Measurements from ENCODE around the gene SYT12. TPM values are rescaled to one million over a fixed set of nuclear protein-coding genes. Genes with fewer than 3 reads are reported as not detected.

The SYT12 gene
- total and polyA plus RNA-seq, 7 donors = under 0.01 to 1.1 (median 0.92) TPM; not detected in 4

DNA sequence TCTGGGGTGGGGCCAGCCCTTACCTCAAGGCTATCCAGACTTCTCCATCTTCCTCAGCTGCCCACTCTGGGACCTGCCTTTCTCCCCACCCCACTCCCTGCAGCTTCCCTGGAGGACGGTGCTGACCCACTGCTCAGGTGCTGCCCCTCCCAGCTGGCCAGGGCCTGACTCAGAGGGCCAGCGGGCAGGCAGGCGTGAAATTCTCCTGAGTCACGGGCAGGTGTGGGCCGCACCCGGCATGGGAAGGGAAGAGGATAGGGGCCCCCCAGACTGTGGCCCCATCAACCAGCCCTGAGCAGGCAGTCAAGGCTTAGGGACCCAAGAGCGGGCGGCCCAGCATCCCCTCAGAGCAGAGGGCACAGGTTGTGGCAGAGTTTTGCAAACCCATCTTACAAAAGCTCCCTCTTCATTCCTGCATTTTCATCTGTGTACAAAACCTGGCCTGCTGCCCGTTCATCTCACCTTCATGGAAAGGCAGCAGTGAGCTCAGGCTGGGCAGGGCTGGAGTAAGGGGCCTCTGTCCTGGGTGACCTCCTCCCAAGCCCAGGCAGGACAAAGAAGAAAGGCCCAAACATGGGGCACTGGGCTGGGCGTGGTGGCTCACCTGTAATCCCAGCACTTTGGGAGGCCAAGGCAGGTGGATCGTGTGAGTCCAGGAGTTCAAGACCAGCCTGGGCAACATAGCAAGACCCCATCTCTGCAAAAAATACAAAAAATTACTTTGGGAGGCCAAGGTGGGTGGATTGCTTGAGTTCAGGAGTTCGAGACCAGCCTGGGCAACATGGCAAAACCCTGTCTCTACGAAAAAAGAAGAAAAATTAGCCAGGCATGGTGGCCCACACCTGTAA, 39.8 kb downstream of the SYT12 start:
- H3K36me3 ChIP-seq = no peaks in the 10 kb centered on the region
- no peaks in the 10 kb centered on the region for H3K27me3 ChIP-seq
- 77 to 87% methylated on average over 13 of the region's 13 CpGs for WGBS, 2 donors
- no peak overlapping the region for H3K27ac ChIP-seq
- TF ChIP-seq, protein P1, sequence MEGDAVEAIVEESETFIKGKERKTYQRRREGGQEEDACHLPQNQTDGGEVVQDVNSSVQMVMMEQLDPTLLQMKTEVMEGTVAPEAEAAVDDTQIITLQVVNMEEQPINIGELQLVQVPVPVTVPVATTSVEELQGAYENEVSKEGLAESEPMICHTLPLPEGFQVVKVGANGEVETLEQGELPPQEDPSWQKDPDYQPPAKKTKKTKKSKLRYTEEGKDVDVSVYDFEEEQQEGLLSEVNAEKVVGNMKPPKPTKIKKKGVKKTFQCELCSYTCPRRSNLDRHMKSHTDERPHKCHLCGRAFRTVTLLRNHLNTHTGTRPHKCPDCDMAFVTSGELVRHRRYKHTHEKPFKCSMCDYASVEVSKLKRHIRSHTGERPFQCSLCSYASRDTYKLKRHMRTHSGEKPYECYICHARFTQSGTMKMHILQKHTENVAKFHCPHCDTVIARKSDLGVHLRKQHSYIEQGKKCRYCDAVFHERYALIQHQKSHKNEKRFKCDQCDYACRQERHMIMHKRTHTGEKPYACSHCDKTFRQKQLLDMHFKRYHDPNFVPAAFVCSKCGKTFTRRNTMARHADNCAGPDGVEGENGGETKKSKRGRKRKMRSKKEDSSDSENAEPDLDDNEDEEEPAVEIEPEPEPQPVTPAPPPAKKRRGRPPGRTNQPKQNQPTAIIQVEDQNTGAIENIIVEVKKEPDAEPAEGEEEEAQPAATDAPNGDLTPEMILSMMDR (IDR thresholded peaks at IDR 0.05) = no peak
- TF ChIP-seq POLR2A (IDR thresholded peaks at IDR 0.05) (no peak), POLR2AphosphoS5 (IDR thresholded peaks at IDR 0.05) (no peak), EP300 (IDR thresholded peaks at IDR 0.05) (no peak)
- H3K4me1 ChIP-seq = peaks cover 0 to 2% (median 0%) of the 10 kb centered on the region in 4 donors
- no peak overlapping the region for H3K4me3 ChIP-seq
- no peak for DNase-seq
- H3K9me3 ChIP-seq = no peaks in the 10 kb centered on the region
- intact Hi-C loops (cut with DNase I) = no loop called here

DNA sequence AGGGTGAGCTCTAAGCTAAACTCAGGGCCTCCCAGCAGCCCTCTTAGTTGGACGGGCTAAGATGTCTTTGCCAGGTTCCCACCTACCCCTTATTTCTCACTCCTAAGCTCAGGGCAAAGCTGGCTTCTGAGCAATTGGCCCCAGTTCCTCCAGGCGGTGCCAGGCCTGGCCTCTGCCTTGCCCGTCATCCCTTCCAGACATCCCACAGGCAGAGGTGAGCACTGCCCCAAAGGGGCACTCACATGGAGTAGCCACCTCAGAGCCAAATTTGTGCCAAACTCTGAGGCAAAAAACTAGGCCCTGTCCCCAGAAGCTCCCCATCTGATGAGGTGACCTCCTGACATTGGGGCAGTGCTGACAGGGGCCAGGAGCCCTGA, 43.4 kb downstream of the SYT12 start:
- TF ChIP-seq EP300 (IDR thresholded peaks at IDR 0.05) (no peak), POLR2AphosphoS5 (IDR thresholded peaks at IDR 0.05) (no peak)
- no peak overlapping the region for H3K4me3 ChIP-seq
- H3K27ac ChIP-seq = no peak overlapping the region
- no peaks in the 10 kb centered on the region for H3K9me3 ChIP-seq
- WGBS, 2 donors = 94 to 96% methylated on average over 3 of the region's 3 CpGs
- H3K27me3 ChIP-seq = no peaks in the 10 kb centered on the region
- H3K36me3 ChIP-seq = no peaks in the 10 kb centered on the region
- intact Hi-C loops (cut with DNase I) = no loop called here
- H3K4me1 ChIP-seq = peaks cover 0 to 3% (median 0%) of the 10 kb centered on the region in 4 donors
- no peak for DNase-seq

DNA sequence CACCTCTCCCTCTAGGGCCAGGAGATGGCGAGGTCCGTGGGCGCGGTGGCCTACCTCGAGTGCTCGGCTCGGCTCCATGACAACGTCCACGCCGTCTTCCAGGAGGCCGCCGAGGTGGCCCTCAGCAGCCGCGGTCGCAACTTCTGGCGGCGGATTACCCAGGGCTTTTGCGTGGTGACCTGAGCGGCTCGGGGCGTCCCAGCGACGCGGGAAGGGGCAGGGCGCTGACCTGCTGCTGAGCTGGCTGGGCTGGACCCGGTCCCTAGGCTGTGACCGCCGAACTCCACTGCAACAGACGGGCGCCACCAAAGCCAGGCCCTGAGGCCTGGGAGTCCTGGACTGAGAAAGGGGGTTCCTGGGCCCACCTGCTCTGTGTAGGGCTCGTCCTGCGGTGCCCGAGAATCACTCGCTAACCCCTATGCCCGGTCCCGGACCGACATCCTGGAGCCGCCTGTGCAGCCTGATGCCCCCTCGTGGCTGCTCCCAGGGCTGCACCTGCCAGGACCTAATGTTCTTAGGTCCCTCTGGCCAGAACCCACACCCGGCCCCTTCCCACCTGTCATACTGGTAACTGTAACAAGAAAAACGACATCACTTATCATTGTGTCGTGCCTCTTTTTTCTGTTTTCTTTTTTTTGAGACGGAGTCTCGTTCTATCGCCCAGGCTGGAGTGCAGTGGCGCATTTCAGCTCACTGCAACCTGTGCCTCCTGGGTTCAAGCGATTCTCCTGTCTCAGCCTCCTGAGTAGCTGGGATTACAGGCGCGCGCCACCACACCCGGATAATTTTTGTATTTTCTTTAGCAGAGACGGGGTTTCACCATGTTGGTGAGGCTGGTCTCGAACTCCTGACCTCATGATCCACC, 48.7 kb downstream of the SYT12 start:
- H3K27me3 ChIP-seq = no peaks in the 10 kb centered on the region
- H3K4me1 ChIP-seq = peaks cover 0 to 10% (median 2%) of the 10 kb centered on the region in 4 donors
- H3K27ac ChIP-seq = no peak overlapping the region
- WGBS, 2 donors = 28 to 41% methylated on average over 53 of the region's 53 CpGs
- no peaks in the 10 kb centered on the region for H3K36me3 ChIP-seq
- TF ChIP-seq, protein P1 (IDR thresholded peaks at IDR 0.05) = peak; percentile 19 to 91 (median 72)
- TF ChIP-seq POLR2AphosphoS5 (IDR thresholded peaks at IDR 0.05) = no peak
- intact Hi-C loops (cut with DNase I) = no loop called here
- H3K4me3 ChIP-seq = peak overlapping the region in 3 of 4 donors; percentile 31 to 36 (median 33)
- DNase-seq = peak; percentile 80
- H3K9me3 ChIP-seq = no peaks in the 10 kb centered on the region

DNA sequence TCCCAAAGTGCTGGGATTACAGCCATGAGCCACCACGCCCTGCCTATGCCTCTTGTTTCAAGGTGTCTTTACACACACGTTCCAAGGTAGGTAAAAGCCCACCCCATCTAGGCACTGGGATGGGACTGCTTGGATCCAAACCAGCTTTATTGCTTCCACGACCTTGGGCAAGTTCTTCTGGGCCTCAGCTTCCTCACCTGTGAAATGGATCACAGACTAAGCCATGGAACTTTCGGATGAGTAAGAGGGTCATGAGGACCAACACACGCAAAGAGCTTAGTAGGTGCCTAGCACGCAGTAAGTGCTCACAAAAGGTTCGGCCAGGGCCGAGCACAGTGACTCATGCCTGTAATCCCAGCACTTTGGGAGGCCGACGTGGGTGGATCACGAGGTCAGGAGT, 49.4 kb downstream of the SYT12 start:
- intact Hi-C loops (cut with DNase I) = no loop called here
- TF ChIP-seq, protein P1 (IDR thresholded peaks at IDR 0.05) = no peak
- TF ChIP-seq POLR2AphosphoS5 (IDR thresholded peaks at IDR 0.05) (no peak), POLR2A (IDR thresholded peaks at IDR 0.05) (no peak), EP300 (IDR thresholded peaks at IDR 0.05) (no peak)
- peaks cover 0 to 10% (median 2%) of the 10 kb centered on the region in 4 donors for H3K4me1 ChIP-seq
- no peaks in the 10 kb centered on the region for H3K27me3 ChIP-seq
- DNase-seq = no peak
- H3K9me3 ChIP-seq = no peaks in the 10 kb centered on the region
- H3K36me3 ChIP-seq = no peaks in the 10 kb centered on the region
- no peak overlapping the region for H3K27ac ChIP-seq
- 81 to 89% methylated on average over 11 of the region's 11 CpGs for WGBS, 2 donors
- H3K4me3 ChIP-seq = no peak overlapping the region

DNA sequence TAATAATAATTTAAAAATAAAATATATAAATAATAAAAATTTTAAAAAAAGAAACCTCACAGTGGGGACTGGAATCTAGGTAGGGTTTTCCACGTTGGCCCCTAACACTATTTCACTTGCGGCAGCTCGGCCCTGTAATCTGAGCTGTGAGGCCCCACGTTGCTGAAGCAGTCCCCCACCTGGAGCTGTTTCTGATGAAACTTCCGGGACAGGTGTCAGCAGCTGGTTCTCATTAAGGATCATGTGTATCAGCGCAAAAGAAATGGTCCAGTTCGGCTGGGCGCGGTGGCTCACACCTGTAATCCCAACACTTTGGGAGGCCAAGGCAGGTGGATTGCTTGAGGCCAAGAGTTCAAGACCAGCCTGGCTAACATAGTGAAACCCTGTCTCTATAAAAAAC, 51.0 kb downstream of the SYT12 start:
- no peak for TF ChIP-seq EP300 (IDR thresholded peaks at IDR 0.05)
- H3K27me3 ChIP-seq = peaks cover 0 to 7% (median 0%) of the 10 kb centered on the region in 3 donors
- no peak overlapping the region for H3K4me3 ChIP-seq
- intact Hi-C loops (cut with DNase I) = no loop called here
- H3K9me3 ChIP-seq = no peaks in the 10 kb centered on the region
- no peak overlapping the region for H3K27ac ChIP-seq
- DNase-seq = no peak
- peaks cover 0 to 10% (median 2%) of the 10 kb centered on the region in 4 donors for H3K4me1 ChIP-seq
- WGBS, 2 donors = 84 to 91% methylated on average over 9 of the region's 9 CpGs
- no peaks in the 10 kb centered on the region for H3K36me3 ChIP-seq

All from sigmoid colon (tissue), 7 donors.